Vagina (tissue), 2 donors: ENCODE results near the gene PALLD.

Source experiments
- POLR2A ChIP-seq, 2 donors: fragments of 450-650 bp; IDR thresholded peaks; one replicate each; pipeline ENCODE4 v1.6.1; 2017; ENCODE audit warnings: antibody characterized with exemption in 2 of 2, mild to moderate bottlenecking in 2 of 2, moderate library complexity in 2 of 2
- POLR2AphosphoS5 ChIP-seq, 2 donors: sonication (generic); formaldehyde crosslinking; IDR thresholded peaks; one replicate each; pipeline ENCODE4 v1.9.0; 2017; ENCODE audit warnings: antibody characterized with exemption in 2 of 2, mild to moderate bottlenecking in 2 of 2, low read depth in 1 of 2; ENCODE audit not compliant: insufficient read depth in 1 of 2
- TF ChIP-seq, protein P1 (sequence below), 3 experiments: fragments of 450-650 bp in 2 of 3; fragments of 200-600 bp in 1 of 3; sonication (generic) in 1 of 3; IDR thresholded peaks; one replicate each; pipeline ENCODE4 v1.5.1; 2017 to 2019; ENCODE audit warnings: antibody characterized with exemption in 3 of 3, mild to moderate bottlenecking in 2 of 3, moderate library complexity in 2 of 3

DNA sequence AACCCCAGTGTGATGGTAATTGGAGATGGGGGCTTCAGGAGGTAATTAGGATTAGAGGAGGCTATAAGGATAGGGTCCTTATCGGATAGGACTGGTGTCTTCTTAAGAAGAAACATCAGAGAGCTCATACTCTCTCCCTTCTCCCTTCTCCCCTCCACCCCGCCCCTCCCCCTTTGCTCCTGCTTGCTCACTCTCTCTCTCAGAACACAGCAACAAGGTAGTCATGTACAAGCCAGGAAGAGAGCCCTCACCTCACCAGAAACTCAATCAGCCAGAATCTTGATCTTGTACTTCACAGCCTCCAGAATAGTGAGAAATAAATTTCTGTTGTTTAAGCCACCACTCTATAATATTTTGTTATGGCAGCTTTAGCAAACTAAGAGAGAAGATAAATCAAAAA lies 21.1 kb upstream of the PALLD start:
- TF ChIP-seq, protein P1, sequence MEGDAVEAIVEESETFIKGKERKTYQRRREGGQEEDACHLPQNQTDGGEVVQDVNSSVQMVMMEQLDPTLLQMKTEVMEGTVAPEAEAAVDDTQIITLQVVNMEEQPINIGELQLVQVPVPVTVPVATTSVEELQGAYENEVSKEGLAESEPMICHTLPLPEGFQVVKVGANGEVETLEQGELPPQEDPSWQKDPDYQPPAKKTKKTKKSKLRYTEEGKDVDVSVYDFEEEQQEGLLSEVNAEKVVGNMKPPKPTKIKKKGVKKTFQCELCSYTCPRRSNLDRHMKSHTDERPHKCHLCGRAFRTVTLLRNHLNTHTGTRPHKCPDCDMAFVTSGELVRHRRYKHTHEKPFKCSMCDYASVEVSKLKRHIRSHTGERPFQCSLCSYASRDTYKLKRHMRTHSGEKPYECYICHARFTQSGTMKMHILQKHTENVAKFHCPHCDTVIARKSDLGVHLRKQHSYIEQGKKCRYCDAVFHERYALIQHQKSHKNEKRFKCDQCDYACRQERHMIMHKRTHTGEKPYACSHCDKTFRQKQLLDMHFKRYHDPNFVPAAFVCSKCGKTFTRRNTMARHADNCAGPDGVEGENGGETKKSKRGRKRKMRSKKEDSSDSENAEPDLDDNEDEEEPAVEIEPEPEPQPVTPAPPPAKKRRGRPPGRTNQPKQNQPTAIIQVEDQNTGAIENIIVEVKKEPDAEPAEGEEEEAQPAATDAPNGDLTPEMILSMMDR (IDR thresholded peaks at IDR 0.05) = no peak
- no peak for TF ChIP-seq POLR2AphosphoS5 (IDR thresholded peaks at IDR 0.05; ENCODE audit: insufficient read depth in 1 of 2, low read depth in 1 of 2)
- no peak for TF ChIP-seq POLR2A (IDR thresholded peaks at IDR 0.05)
